ENCODE data around the gene SRPRB. TPM values are rescaled to one million over a fixed set of nuclear protein-coding genes. Genes with fewer than 3 reads are reported as not detected.

Gene SRPRB
- total RNA-seq, 1 donor from 2014 or later, result 52.7 TPM

- DNase-seq (ENCODE audit: low spot score), result no peak
Measured at GRCh38 chr3:133866141-133866540, 60.5 kb downstream of the SRPRB start.

GRCh38 chr3:133868186-133868585, 62.6 kb downstream of the SRPRB start:
- DNase-seq (ENCODE audit: low spot score), result no peak

GRCh38 chr3:133868758-133869475, 63.3 kb downstream of the SRPRB start:
- no peak for DNase-seq (ENCODE audit: low spot score)

GRCh38 chr3:133869586-133869985, 64.0 kb downstream of the SRPRB start:
- no peak for DNase-seq (ENCODE audit: low spot score)

GRCh38 chr3:133870822-133871221, 65.2 kb downstream of the SRPRB start:
- no peak for DNase-seq (ENCODE audit: low spot score)

Other genes starting within 250 kb of the SRPRB start
- 127 TPM for gene CDV3, start 232.1 kb upstream of the SRPRB start, total RNA-seq
- gene TOPBP1, start 143.9 kb upstream of the SRPRB start, total RNA-seq, result 21.1 TPM
- gene TF, start 59.4 kb upstream of the SRPRB start, total RNA-seq, result 2.1 TPM
- gene RAB6B, start 90.1 kb downstream of the SRPRB start, total RNA-seq, result 8.2 TPM
- 89.1 TPM for gene SLCO2A1, start 224.1 kb downstream of the SRPRB start, total RNA-seq